Transverse colon (tissue), 4 donors: ENCODE data around the gene NPHP3.

Experiments used
- CTCF ChIP-seq, 5 experiments: fragments of 200-600 bp in 3 of 5; fragments of 450-650 bp in 2 of 5; sonication (generic) in 3 of 5; IDR thresholded peaks; 1 replicate in 2 of 5; 2 replicates in 3 of 5; pipeline ENCODE4 v1.5.1; 2016 to 2017; ENCODE audit warnings: antibody characterized with exemption in 5 of 5, inconsistent platforms in 3 of 5, mild to moderate bottlenecking in 2 of 5, moderate library complexity in 1 of 5
- EP300 ChIP-seq: sonication (generic); formaldehyde crosslinking; IDR thresholded peaks from one replicate; pipeline ENCODE4 v1.6.1; 2017; ENCODE audit warnings: antibody characterized with exemption, low read depth
- POLR2A ChIP-seq: fragments of 450-650 bp; IDR thresholded peaks from one replicate; pipeline ENCODE4 v1.6.1; 2016; ENCODE audit warnings: antibody characterized with exemption, mild to moderate bottlenecking, moderate library complexity
- POLR2AphosphoS5 ChIP-seq, 3 donors: sonication (generic); formaldehyde crosslinking; IDR thresholded peaks; one replicate each; pipeline ENCODE4 v1.6.1; 2016; ENCODE audit warnings: antibody characterized with exemption in 3 of 3

- TF ChIP-seq CTCF (IDR thresholded peaks at IDR 0.05) = peak in 1 of 5 experiments; percentile 34
- peak; percentile 36 for TF ChIP-seq POLR2A
- peak in 2 of 3 donors; percentile 52 to 55 for TF ChIP-seq POLR2AphosphoS5 (IDR thresholded peaks at IDR 0.05)
- no peak for TF ChIP-seq EP300
These were observed 1.1 kb upstream of the NPHP3 start for GRCh38 chr3:132723024-132723950.
